ENCODE results near the gene CTIF.

DNA sequence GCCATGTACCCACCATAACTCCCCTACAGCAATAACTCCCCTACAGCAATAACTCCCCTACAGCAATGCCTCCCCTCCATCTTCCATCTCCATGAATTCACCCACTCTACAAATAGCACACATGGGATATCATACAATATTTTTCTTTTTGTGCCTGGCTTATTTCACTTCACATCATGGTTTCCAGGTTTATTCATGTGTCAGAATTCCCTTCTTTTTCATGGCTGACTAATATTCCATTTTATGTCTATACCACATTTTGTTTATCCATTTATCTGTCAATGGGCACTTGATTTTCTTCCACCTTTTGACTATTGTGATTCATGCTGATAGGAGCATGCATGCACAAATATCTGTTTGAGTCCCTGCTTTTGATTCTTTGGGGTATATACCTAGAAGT lies 233.6 kb downstream of the CTIF start:
- TF ChIP-seq CTCF (IDR thresholded peaks at IDR 0.05), result no peak
- no peak for TF ChIP-seq EP300 (IDR thresholded peaks at IDR 0.05)
- TF ChIP-seq POLR2A (IDR thresholded peaks at IDR 0.05), result no peak
